ENCODE measurements around the gene CDHR2. TPM values are rescaled to one million over a fixed set of nuclear protein-coding genes. Genes with fewer than 3 reads are reported as not detected.

The CDHR2 gene
- total RNA-seq, 1 experiment from 2014 or later = 0.10 TPM

GRCh38 chr5:176547802-176548201 is 1.3 kb upstream of the CDHR2 start (continued):
- no peak for TF ChIP-seq CTCF (IDR thresholded peaks at IDR 0.05 in 2 of 3, conservative IDR thresholded peaks at IDR 0.05 in 1 of 3; ENCODE audit: borderline replicate concordance in 1 of 3, insufficient read depth in 1 of 3, low read depth in 2 of 3, low read length in 2 of 3)

- no peaks in the 10 kb centered on the region for H3K79me2 ChIP-seq (ENCODE audit: insufficient read depth, low read length)
- H4K20me1 ChIP-seq (ENCODE audit: insufficient read depth) = no peaks in the 10 kb centered on the region
- H3K9ac ChIP-seq (ENCODE audit: low read length) = no peak overlapping the region
- H3K4me1 ChIP-seq (ENCODE audit: control insufficient read depth in 1 of 2, insufficient read depth in 2 of 2, low read length in 2 of 2) = peaks cover 20 to 45% of the 10 kb centered on the region in 2 experiments
- no peak overlapping the region for H3K4me2 ChIP-seq (ENCODE audit: low read length)
- H3K27me3 ChIP-seq (ENCODE audit: insufficient read depth, low read length) = no peaks in the 10 kb centered on the region
- ChIA-PET CTCF (no interaction called here), RAD21 (ENCODE audit: low non-redundant PET in 1 of 2, low total read pairs in 2 of 2, uncharacterized antibody in 2 of 2, unreplicated experiment in 2 of 2) (no interaction called here), POLR2A (no interaction called here)
- ATAC-seq (no peak), DNase-seq (ENCODE audit: low read depth, low spot score) (no peak)
- no TSS peak for BruUV-seq (replicated peaks)
- H2AFZ ChIP-seq (ENCODE audit: low read depth, low read length, poor library complexity, severe bottlenecking) = no peak overlapping the region
- intact Hi-C loops (cut with micrococcal nuclease) = no loop called here
- H3K36me3 ChIP-seq (ENCODE audit: control insufficient read depth in 1 of 2, insufficient read depth in 2 of 2, low read length in 2 of 2) = no peaks in the 10 kb centered on the region
- TF ChIP-seq POLR2AphosphoS5 (IDR thresholded peaks at IDR 0.05; ENCODE audit: low read depth, low read length) (no peak), ATF3 (IDR thresholded peaks at IDR 0.05) (no peak), TCF7L2 (IDR thresholded peaks at IDR 0.05; ENCODE audit: borderline replicate concordance, extremely low read depth, insufficient read depth, insufficient read length) (no peak), RAD21 (IDR thresholded peaks at IDR 0.05; ENCODE audit: low read depth) (no peak), SIN3A (IDR thresholded peaks at IDR 0.05; ENCODE audit: low read depth) (no peak), ZFX (IDR thresholded peaks at IDR 0.05) (no peak), ELF1 (IDR thresholded peaks at IDR 0.05; ENCODE audit: borderline replicate concordance, low read depth) (no peak), YY1 (IDR thresholded peaks at IDR 0.05; ENCODE audit: extremely low read depth, insufficient replicate concordance, low read depth, low read length) (no peak), EZH2 (IDR thresholded peaks at IDR 0.05) (no peak), EGR1 (IDR thresholded peaks at IDR 0.05; ENCODE audit: low read depth) (no peak), CBX3 (IDR thresholded peaks at IDR 0.05; ENCODE audit: low read depth) (no peak), ZNF274 (IDR thresholded peaks at IDR 0.05; ENCODE audit: low read depth, low read length) (no peak)
- no peak overlapping the region for H3K4me3 ChIP-seq (replicated peaks in 1 of 2; ENCODE audit: low read depth in 1 of 2, low read length in 2 of 2)
- H3K27ac ChIP-seq (ENCODE audit: low read depth, low read length) = no peak overlapping the region
- H3K9me2 ChIP-seq (ENCODE audit: insufficient read depth) = no peaks in the 10 kb centered on the region
- H3K9me3 ChIP-seq (ENCODE audit: control insufficient read depth in 1 of 2, insufficient read depth in 1 of 2, low read depth in 1 of 2, low read length in 2 of 2) = no peaks in the 10 kb centered on the region
Measured at GRCh38 chr5:176549871-176550270, 729 bp downstream of the CDHR2 start.

Measured in HCT116 (cell line).